ENCODE measurements around the gene SORCS3. TPM values are rescaled to one million over a fixed set of nuclear protein-coding genes. Genes with fewer than 3 reads are reported as not detected.

SORCS3 gene
- total RNA-seq, 1 donor from 2014 or later, result 1.00 TPM

GRCh38 chr10:104904753-104905323, 263.7 kb downstream of the SORCS3 start:
- Histone ChIP-seq H3K27ac (ENCODE audit: low read depth, low read length) (no peak overlapping the region), H3K4me2 (ENCODE audit: low read length) (no peak overlapping the region), H3K9ac (ENCODE audit: low read length) (no peak overlapping the region), H3K9me3 (ENCODE audit: insufficient read depth, low read depth, low read length) (no peaks in the 10 kb centered on the region), H3K4me3 (ENCODE audit: insufficient read depth, low read depth, low read length) (no peak overlapping the region), H3K79me2 (ENCODE audit: insufficient read depth, low read length) (no peaks in the 10 kb centered on the region), H2AFZ (ENCODE audit: low read depth, low read length) (no peak overlapping the region), H3K27me3 (ENCODE audit: insufficient read depth, low read length) (no peaks in the 10 kb centered on the region), H3K4me1 (ENCODE audit: insufficient read depth, low read length) (no peaks in the 10 kb centered on the region), H3K36me3 (ENCODE audit: insufficient read depth, low read length) (no peaks in the 10 kb centered on the region), H4K20me1 (ENCODE audit: insufficient read depth, low read length) (no peaks in the 10 kb centered on the region)
- Mint-ChIP-seq H3K27ac (ENCODE audit: unreplicated experiment) (no peak overlapping the region), H3K9me3 (ENCODE audit: unreplicated experiment) (no peaks in the 10 kb centered on the region), H3K4me1 (ENCODE audit: low read depth, unreplicated experiment) (no peaks in the 10 kb centered on the region), H3K27me3 (ENCODE audit: low read depth, unreplicated experiment) (peaks cover 16% of the 10 kb centered on the region), H3K4me3 (ENCODE audit: unreplicated experiment) (no peak overlapping the region), H3K36me3 (ENCODE audit: low read depth, unreplicated experiment) (no peaks in the 10 kb centered on the region)
- DNase-seq (ENCODE audit: low read depth) (no peak), FAIRE-seq (no peak)
- TF ChIP-seq CTCF (IDR thresholded peaks at IDR 0.05; ENCODE audit: insufficient read depth, low read depth, low read length) (no peak), EZH2 (IDR thresholded peaks at IDR 0.05; ENCODE audit: insufficient read depth, low read length) (no peak)

DNA sequence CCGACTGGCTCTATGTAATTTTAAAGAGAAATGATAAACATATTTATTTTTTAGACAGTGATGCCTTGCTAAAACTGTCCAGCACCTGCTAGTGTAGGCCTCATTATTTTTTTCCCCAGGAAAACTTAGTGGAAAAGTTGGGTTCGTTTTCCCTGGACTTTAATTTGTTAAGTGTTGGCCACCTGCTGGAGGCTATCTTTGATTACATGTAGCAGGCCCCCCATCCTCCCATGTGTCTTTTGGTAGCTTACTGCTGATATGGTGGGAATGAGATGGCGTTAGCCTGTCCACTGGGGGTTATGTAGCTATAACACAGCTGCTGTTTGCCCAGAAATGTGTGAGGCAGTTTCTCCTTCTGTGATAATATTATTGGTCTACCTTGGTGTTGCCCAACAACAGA, 265.0 kb downstream of the SORCS3 start:
- Mint-ChIP-seq H3K27ac (ENCODE audit: unreplicated experiment) (no peak overlapping the region), H3K9me3 (ENCODE audit: unreplicated experiment) (no peaks in the 10 kb centered on the region), H3K27me3 (ENCODE audit: low read depth, unreplicated experiment) (peaks cover 26% of the 10 kb centered on the region), H3K4me3 (ENCODE audit: unreplicated experiment) (no peak overlapping the region), H3K36me3 (ENCODE audit: low read depth, unreplicated experiment) (no peaks in the 10 kb centered on the region), H3K4me1 (ENCODE audit: low read depth, unreplicated experiment) (no peaks in the 10 kb centered on the region)
- no peak overlapping the region for H2AFZ ChIP-seq (ENCODE audit: low read depth, low read length)
- DNase-seq (ENCODE audit: low read depth) (no peak), FAIRE-seq (no peak)
- H3K79me2 ChIP-seq (ENCODE audit: insufficient read depth, low read length), result no peaks in the 10 kb centered on the region
- no peak overlapping the region for H3K4me2 ChIP-seq (ENCODE audit: low read length)
- no peak for TF ChIP-seq EZH2 (IDR thresholded peaks at IDR 0.05; ENCODE audit: insufficient read depth, low read length)
- TF ChIP-seq CTCF (IDR thresholded peaks at IDR 0.05; ENCODE audit: insufficient read depth, low read depth, low read length), result no peak
- no peak overlapping the region for H3K27ac ChIP-seq (ENCODE audit: low read depth, low read length)
- H3K9me3 ChIP-seq (ENCODE audit: insufficient read depth, low read depth, low read length), result no peaks in the 10 kb centered on the region
- no peak overlapping the region for H3K4me3 ChIP-seq (ENCODE audit: insufficient read depth, low read depth, low read length)
- no peaks in the 10 kb centered on the region for H3K27me3 ChIP-seq (ENCODE audit: insufficient read depth, low read length)
- H4K20me1 ChIP-seq (ENCODE audit: insufficient read depth, low read length), result no peaks in the 10 kb centered on the region
- no peaks in the 10 kb centered on the region for H3K36me3 ChIP-seq (ENCODE audit: insufficient read depth, low read length)
- no peaks in the 10 kb centered on the region for H3K4me1 ChIP-seq (ENCODE audit: insufficient read depth, low read length)
- no peak overlapping the region for H3K9ac ChIP-seq (ENCODE audit: low read length)

GRCh38 chr10:104907521-104907920, 266.4 kb downstream of the SORCS3 start:
- H3K36me3 Mint-ChIP-seq (ENCODE audit: low read depth, unreplicated experiment), result no peaks in the 10 kb centered on the region
- Histone ChIP-seq H3K9me3 (ENCODE audit: insufficient read depth, low read depth, low read length) (no peaks in the 10 kb centered on the region), H3K36me3 (ENCODE audit: insufficient read depth, low read length) (no peaks in the 10 kb centered on the region), H3K4me1 (ENCODE audit: insufficient read depth, low read length) (no peaks in the 10 kb centered on the region), H3K9ac (ENCODE audit: low read length) (no peak overlapping the region), H3K4me3 (ENCODE audit: insufficient read depth, low read depth, low read length) (no peak overlapping the region), H4K20me1 (ENCODE audit: insufficient read depth, low read length) (no peaks in the 10 kb centered on the region), H3K27ac (ENCODE audit: low read depth, low read length) (no peak overlapping the region), H3K4me2 (ENCODE audit: low read length) (no peak overlapping the region), H3K27me3 (ENCODE audit: insufficient read depth, low read length) (no peaks in the 10 kb centered on the region), H2AFZ (ENCODE audit: low read depth, low read length) (no peak overlapping the region), H3K79me2 (ENCODE audit: insufficient read depth, low read length) (no peaks in the 10 kb centered on the region)
- no peaks in the 10 kb centered on the region for H3K9me3 Mint-ChIP-seq (ENCODE audit: unreplicated experiment)
- no peaks in the 10 kb centered on the region for H3K4me1 Mint-ChIP-seq (ENCODE audit: low read depth, unreplicated experiment)
- no peak overlapping the region for H3K27ac Mint-ChIP-seq (ENCODE audit: unreplicated experiment)
- DNase-seq (ENCODE audit: low read depth), result no peak
- TF ChIP-seq EZH2 (IDR thresholded peaks at IDR 0.05; ENCODE audit: insufficient read depth, low read length), result no peak
- TF ChIP-seq CTCF (IDR thresholded peaks at IDR 0.05; ENCODE audit: insufficient read depth, low read depth, low read length), result no peak
- no peak overlapping the region for H3K4me3 Mint-ChIP-seq (ENCODE audit: unreplicated experiment)
- H3K27me3 Mint-ChIP-seq (ENCODE audit: low read depth, unreplicated experiment), result peaks cover 27% of the 10 kb centered on the region
- no peak for FAIRE-seq
